ENCODE measurements around the gene ADORA3. TPM values are rescaled to one million over a fixed set of nuclear protein-coding genes. Genes with fewer than 3 reads are reported as not detected.

The ADORA3 gene
- total RNA-seq, 1 donor = not detected

GRCh38 chr1:111486431-111486830 is 17.0 kb downstream of the ADORA3 start:
- Histone ChIP-seq H3K27me3 (ENCODE audit: insufficient read depth, low read length) (no peaks in the 10 kb centered on the region), H4K20me1 (ENCODE audit: insufficient read depth, low read length) (no peaks in the 10 kb centered on the region), H3K27ac (ENCODE audit: low read depth, low read length) (no peak overlapping the region), H3K4me1 (ENCODE audit: insufficient read depth, low read length) (peaks cover 6% of the 10 kb centered on the region), H3K4me2 (ENCODE audit: insufficient read depth, low read length) (no peak overlapping the region), H3K79me2 (ENCODE audit: insufficient read depth, low read length) (no peaks in the 10 kb centered on the region), H2AFZ (ENCODE audit: low read length) (no peak overlapping the region), H3K4me3 (ENCODE audit: insufficient read depth, low read length) (no peak overlapping the region), H3K36me3 (ENCODE audit: insufficient read depth, low read length) (no peaks in the 10 kb centered on the region), H3K9me3 (ENCODE audit: low read depth, low read length) (no peaks in the 10 kb centered on the region)
- no peak for DNase-seq (ENCODE audit: insufficient read length, low spot score, missing footprints)
- TF ChIP-seq CTCF (IDR thresholded peaks at IDR 0.05; ENCODE audit: extremely low read depth, low read depth, low read length) = no peak

GRCh38 chr1:111484391-111485026 is 18.9 kb downstream of the ADORA3 start:
- Histone ChIP-seq H2AFZ (ENCODE audit: low read length) (no peak overlapping the region), H3K27ac (ENCODE audit: low read depth, low read length) (no peak overlapping the region), H3K4me2 (ENCODE audit: insufficient read depth, low read length) (no peak overlapping the region), H3K79me2 (ENCODE audit: insufficient read depth, low read length) (no peaks in the 10 kb centered on the region), H3K36me3 (ENCODE audit: insufficient read depth, low read length) (no peaks in the 10 kb centered on the region), H4K20me1 (ENCODE audit: insufficient read depth, low read length) (no peaks in the 10 kb centered on the region), H3K27me3 (ENCODE audit: insufficient read depth, low read length) (no peaks in the 10 kb centered on the region), H3K4me1 (ENCODE audit: insufficient read depth, low read length) (peaks cover 6% of the 10 kb centered on the region), H3K4me3 (ENCODE audit: insufficient read depth, low read length) (no peak overlapping the region), H3K9me3 (ENCODE audit: low read depth, low read length) (no peaks in the 10 kb centered on the region)
- no peak for TF ChIP-seq CTCF (IDR thresholded peaks at IDR 0.05; ENCODE audit: extremely low read depth, low read depth, low read length)
- no peak for DNase-seq (ENCODE audit: insufficient read length, low spot score, missing footprints)

- Histone ChIP-seq H3K9me3 (ENCODE audit: low read depth, low read length) (no peaks in the 10 kb centered on the region), H3K4me3 (ENCODE audit: insufficient read depth, low read length) (no peak overlapping the region), H3K79me2 (ENCODE audit: insufficient read depth, low read length) (no peaks in the 10 kb centered on the region), H2AFZ (ENCODE audit: low read length) (no peak overlapping the region), H4K20me1 (ENCODE audit: insufficient read depth, low read length) (no peaks in the 10 kb centered on the region), H3K27me3 (ENCODE audit: insufficient read depth, low read length) (no peaks in the 10 kb centered on the region), H3K4me1 (ENCODE audit: insufficient read depth, low read length) (peaks cover 6% of the 10 kb centered on the region), H3K36me3 (ENCODE audit: insufficient read depth, low read length) (no peaks in the 10 kb centered on the region), H3K4me2 (ENCODE audit: insufficient read depth, low read length) (no peak overlapping the region), H3K27ac (ENCODE audit: low read depth, low read length) (no peak overlapping the region)
- TF ChIP-seq CTCF (IDR thresholded peaks at IDR 0.05; ENCODE audit: extremely low read depth, low read depth, low read length) = no peak
- no peak for DNase-seq (ENCODE audit: insufficient read length, low spot score, missing footprints)
Measured at GRCh38 chr1:111483876-111484275, 19.6 kb downstream of the ADORA3 start.

DNA sequence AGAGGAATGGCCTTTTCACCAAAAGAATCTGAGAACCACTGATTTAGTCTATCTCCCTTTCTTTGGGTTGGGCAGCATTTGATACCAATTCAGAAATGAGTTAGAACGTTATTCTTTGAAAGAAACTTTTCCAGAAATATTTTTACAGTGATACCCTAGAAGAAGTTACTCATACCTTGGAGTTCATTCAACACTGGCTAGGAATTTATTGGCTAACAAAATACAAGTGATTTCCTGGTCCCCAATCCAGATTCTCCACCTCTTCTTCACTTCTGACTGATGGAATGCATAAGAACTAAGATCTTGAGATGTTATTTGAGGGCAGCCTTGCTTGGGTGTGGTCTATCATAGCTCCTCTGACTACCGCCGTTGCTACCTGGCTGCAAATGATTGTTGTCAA is 20.3 kb downstream of the ADORA3 start:
- no peak overlapping the region for H3K4me3 ChIP-seq (ENCODE audit: insufficient read depth, low read length)
- DNase-seq (ENCODE audit: insufficient read length, low spot score, missing footprints) = no peak
- H3K79me2 ChIP-seq (ENCODE audit: insufficient read depth, low read length) = no peaks in the 10 kb centered on the region
- no peak overlapping the region for H3K4me2 ChIP-seq (ENCODE audit: insufficient read depth, low read length)
- H2AFZ ChIP-seq (ENCODE audit: low read length) = no peak overlapping the region
- no peaks in the 10 kb centered on the region for H4K20me1 ChIP-seq (ENCODE audit: insufficient read depth, low read length)
- no peaks in the 10 kb centered on the region for H3K36me3 ChIP-seq (ENCODE audit: insufficient read depth, low read length)
- H3K4me1 ChIP-seq (ENCODE audit: insufficient read depth, low read length) = peaks cover 6% of the 10 kb centered on the region
- no peak for TF ChIP-seq CTCF (IDR thresholded peaks at IDR 0.05; ENCODE audit: extremely low read depth, low read depth, low read length)
- no peaks in the 10 kb centered on the region for H3K27me3 ChIP-seq (ENCODE audit: insufficient read depth, low read length)
- H3K9me3 ChIP-seq (ENCODE audit: low read depth, low read length) = no peaks in the 10 kb centered on the region
- H3K27ac ChIP-seq (ENCODE audit: low read depth, low read length) = no peak overlapping the region
